Mesothelial cell of epicardium (in vitro differentiated cells): ENCODE data around the gene NTRK3. TPM values are rescaled to one million over a fixed set of nuclear protein-coding genes. Genes with fewer than 3 reads are reported as not detected.

Source experiments
- DNase-seq, 2 experiments: peaks; one replicate each; pipeline ENCODE4 v3.0.0; 2021; ENCODE audit warnings: low spot score in 2 of 2; ENCODE audit not compliant: unreplicated experiment in 2 of 2
- H3K27ac Mint-ChIP-seq: 2 replicates; pipeline ENCODE4 v1.8.0; 2021; ENCODE audit warnings: mixed read lengths
- H3K27me3 Mint-ChIP-seq: 2 replicates; pipeline ENCODE4 v1.8.0; 2021; ENCODE audit warnings: low read depth, mixed read lengths
- H3K36me3 Mint-ChIP-seq: 2 replicates; pipeline ENCODE4 v1.8.0; 2021; ENCODE audit warnings: mixed read lengths
- H3K4me1 Mint-ChIP-seq: 2 replicates; pipeline ENCODE4 v1.8.0; 2021; ENCODE audit warnings: mixed read lengths
- H3K4me3 Mint-ChIP-seq: 2 replicates; pipeline ENCODE4 v1.8.0; 2021; ENCODE audit warnings: mild to moderate bottlenecking, moderate library complexity, mixed read lengths
- H3K9me3 Mint-ChIP-seq: 2 replicates; pipeline ENCODE4 v1.8.0; 2021; ENCODE audit warnings: mixed read lengths
- CTCF ChIP-seq: fragments of 200-600 bp; sonication (generic); IDR thresholded peaks from one replicate; pipeline ENCODE4 v1.5.0; 2021; ENCODE audit warnings: antibody characterized with exemption; ENCODE audit not compliant: unreplicated experiment
- total RNA-seq: library from RNA; stranded (reverse); gene quantifications from 3 replicates; pipeline ENCODE4 v1.2.1, GENCODE V29; 2021

NTRK3 gene
- total RNA-seq, 1 donor from 2014 or later, result 2.1 TPM

GRCh38 chr15:88225461-88225860 is 31.1 kb downstream of the NTRK3 start:
- Mint-ChIP-seq H3K36me3 (no peaks in the 10 kb centered on the region), H3K27ac (no peak overlapping the region), H3K9me3 (no peaks in the 10 kb centered on the region), H3K27me3 (peaks cover 47% of the 10 kb centered on the region), H3K4me1 (no peaks in the 10 kb centered on the region), H3K4me3 (no peak overlapping the region)
- no peak for DNase-seq
- no peak for TF ChIP-seq CTCF

- DNase-seq, result no peak
- Mint-ChIP-seq H3K4me1 (no peaks in the 10 kb centered on the region), H3K27me3 (peaks cover 30% of the 10 kb centered on the region), H3K27ac (no peak overlapping the region), H3K9me3 (no peaks in the 10 kb centered on the region), H3K36me3 (no peaks in the 10 kb centered on the region), H3K4me3 (no peak overlapping the region)
- TF ChIP-seq CTCF, result no peak
These were observed 33.5 kb downstream of the NTRK3 start for GRCh38 chr15:88223084-88223483.

- no peak for DNase-seq
- peaks cover 22% of the 10 kb centered on the region for H3K27me3 Mint-ChIP-seq
- no peak overlapping the region for H3K4me3 Mint-ChIP-seq
- no peaks in the 10 kb centered on the region for H3K4me1 Mint-ChIP-seq
- no peaks in the 10 kb centered on the region for H3K36me3 Mint-ChIP-seq
- H3K27ac Mint-ChIP-seq, result no peak overlapping the region
- TF ChIP-seq CTCF, result no peak
- H3K9me3 Mint-ChIP-seq, result peaks cover 7% of the 10 kb centered on the region
These were observed 34.7 kb downstream of the NTRK3 start for GRCh38 chr15:88221836-88222235.

GRCh38 chr15:88220443-88221335 is 35.9 kb downstream of the NTRK3 start:
- no peak for TF ChIP-seq CTCF
- Mint-ChIP-seq H3K4me1 (no peaks in the 10 kb centered on the region), H3K36me3 (no peaks in the 10 kb centered on the region), H3K27me3 (peaks cover 26% of the 10 kb centered on the region), H3K9me3 (peaks cover 9% of the 10 kb centered on the region), H3K4me3 (no peak overlapping the region), H3K27ac (no peak overlapping the region)
- DNase-seq, result no peak

- H3K4me1 Mint-ChIP-seq, result no peaks in the 10 kb centered on the region
- H3K27ac Mint-ChIP-seq, result no peak overlapping the region
- H3K4me3 Mint-ChIP-seq, result no peak overlapping the region
- H3K27me3 Mint-ChIP-seq, result peaks cover 20% of the 10 kb centered on the region
- no peak for TF ChIP-seq CTCF
- DNase-seq, result no peak
- H3K9me3 Mint-ChIP-seq, result peaks cover 9% of the 10 kb centered on the region
- no peaks in the 10 kb centered on the region for H3K36me3 Mint-ChIP-seq
These were observed 36.9 kb downstream of the NTRK3 start for GRCh38 chr15:88219623-88220022.
